CD4-positive, alpha-beta memory T cell (primary cell): ENCODE data around the gene NKX2-8. TPM values are rescaled to one million over a fixed set of nuclear protein-coding genes. Genes with fewer than 3 reads are reported as not detected.

Source experiments
- CTCF ChIA-PET: fragments of 350-600 bp; sonication (Branson Sonifier 250); formaldehyde crosslinking; loops from one replicate; lab custom pipeline; 2021; ENCODE audit warnings: inconsistent platforms; ENCODE audit not compliant: partially characterized antibody; lab: Charles Lee
- POLR2A ChIA-PET: fragments of 350-600 bp; sonication (Branson Sonifier 250); formaldehyde crosslinking; loops from one replicate; lab custom pipeline; 2021; ENCODE audit not compliant: partially characterized antibody; lab: Charles Lee
- DNase-seq, 5 donors: peaks; one replicate each; pipeline versions ENCODE4 v3.0.0 to v3.0.0-alpha.2; 2020 to 2022; ENCODE audit warnings: mixed read lengths in 1 of 5
- H3K27ac ChIP-seq: one replicate; pipeline ENCODE4 v1.7.0; 2013; ENCODE audit warnings: low read depth, low read length
- H3K27me3 ChIP-seq: 2 replicates; pipeline ENCODE4 v1.7.0; 2013; ENCODE audit warnings: mild to moderate bottlenecking, low read length, moderate library complexity; ENCODE audit not compliant: insufficient read depth
- H3K36me3 ChIP-seq: 2 replicates; pipeline ENCODE4 v1.7.0; 2013; ENCODE audit warnings: mild to moderate bottlenecking, low read length, moderate library complexity; ENCODE audit not compliant: insufficient read depth
- H3K4me1 ChIP-seq: 2 replicates; pipeline ENCODE4 v1.7.0; 2013; ENCODE audit warnings: mild to moderate bottlenecking, low read length, moderate library complexity; ENCODE audit not compliant: insufficient read depth
- H3K4me3 ChIP-seq, 2 donors: one replicate each; pipeline ENCODE4 v1.7.0; 2013; ENCODE audit warnings: low read length in 2 of 2, mild to moderate bottlenecking in 1 of 2
- H3K9me3 ChIP-seq, 2 donors: one replicate each; pipeline ENCODE4 v1.7.0; 2013; ENCODE audit warnings: low read length in 2 of 2, control low read depth in 1 of 2; ENCODE audit not compliant: control insufficient read depth in 1 of 2
- H3K27ac Mint-ChIP-seq, 7 donors: one replicate each; pipeline ENCODE4 v1.8.0; 2020 to 2021; ENCODE audit warnings: mixed read lengths in 7 of 7, mild to moderate bottlenecking in 6 of 7, inconsistent platforms in 3 of 7, moderate library complexity in 3 of 7
- H3K27me3 Mint-ChIP-seq, 2 donors: one replicate each; pipeline ENCODE4 v1.8.0; 2020 to 2021; ENCODE audit warnings: mixed read lengths in 2 of 2
- H3K36me3 Mint-ChIP-seq, 2 donors: one replicate each; pipeline ENCODE4 v1.8.0; 2020 to 2021; ENCODE audit warnings: mixed read lengths in 2 of 2, inconsistent platforms in 1 of 2, mild to moderate bottlenecking in 1 of 2
- H3K4me1 Mint-ChIP-seq, 4 donors: one replicate each; pipeline ENCODE4 v1.8.0; 2020 to 2021; ENCODE audit warnings: mixed read lengths in 4 of 4, mild to moderate bottlenecking in 1 of 4
- H3K4me3 Mint-ChIP-seq, 8 donors: one replicate each; pipeline ENCODE4 v1.8.0; 2020 to 2021; ENCODE audit warnings: mixed read lengths in 8 of 8, mild to moderate bottlenecking in 7 of 8, moderate library complexity in 6 of 8, inconsistent platforms in 3 of 8
- H3K9me3 Mint-ChIP-seq, 8 donors: one replicate each; pipeline ENCODE4 v1.8.0; 2020 to 2021; ENCODE audit warnings: mixed read lengths in 8 of 8, mild to moderate bottlenecking in 5 of 8, inconsistent platforms in 3 of 8, moderate library complexity in 1 of 8
- intact Hi-C: fragments of 100-400 bp; cut with micrococcal nuclease; formaldehyde crosslinking; loops from one replicate; pipeline ENCODE4 v1.15.1; 2023
- polyA plus RNA-seq, 2 donors: library from polyadenylated mRNA; unstranded; fragments of 300-500 nt; fragmentation: Illumina TruSeq; gene quantifications; one replicate each; pipeline ENCODE4 v1.2.3, GENCODE V29; 2021
- total RNA-seq, 2 experiments: library from RNA; stranded (reverse); gene quantifications; one replicate each; pipeline ENCODE4 v1.2.3, GENCODE V29; 2021

NKX2-8 gene
- total RNA-seq = not detected
- polyA plus RNA-seq = not detected

- H3K36me3 ChIP-seq = no peaks in the 10 kb centered on the region
- POLR2A ChIA-PET = no interaction called here
- H3K9me3 ChIP-seq = no peaks in the 10 kb centered on the region
- peaks cover 11% of the 10 kb centered on the region for H3K27me3 ChIP-seq
- H3K4me1 ChIP-seq = no peaks in the 10 kb centered on the region
- DNase-seq = no peak
- no peak within 1 kb of the TSS for H3K27ac ChIP-seq
- peak within 1 kb of the TSS in 1 of 8 donors; percentile 20 for H3K4me3 Mint-ChIP-seq
- H3K4me1 Mint-ChIP-seq = peaks cover 0 to 1% (median 0%) of the 10 kb centered on the region in 4 donors
- no peak within 1 kb of the TSS for H3K4me3 ChIP-seq
- intact Hi-C loops = no loop called here
- no peaks in the 10 kb centered on the region for H3K36me3 Mint-ChIP-seq
- peaks cover 0 to 2% (median 0%) of the 10 kb centered on the region in 8 donors for H3K9me3 Mint-ChIP-seq
- peaks cover 39 to 44% of the 10 kb centered on the region in 2 donors for H3K27me3 Mint-ChIP-seq
- CTCF ChIA-PET = no interaction called here
- no peak within 1 kb of the TSS for H3K27ac Mint-ChIP-seq
These were observed at the start of gene NKX2-8 for GRCh38 chr14:36582011-36582873. NKX2-8 (minus strand) TSS chr14:36582614; CDS start chr14:36582389, 225 bp downstream.

- Mint-ChIP-seq H3K9me3 (peaks cover 0 to 9% (median under 1%) of the 10 kb centered on the region in 8 donors), H3K36me3 (no peaks in the 10 kb centered on the region), H3K27me3 (peaks cover 11 to 13% of the 10 kb centered on the region in 2 donors), H3K27ac (no peak overlapping the region), H3K4me3 (no peak overlapping the region), H3K4me1 (no peaks in the 10 kb centered on the region)
- H3K27me3 ChIP-seq = no peaks in the 10 kb centered on the region
- H3K4me1 ChIP-seq = no peaks in the 10 kb centered on the region
- POLR2A ChIA-PET = no interaction called here
- H3K36me3 ChIP-seq = no peaks in the 10 kb centered on the region
- no peak overlapping the region for H3K27ac ChIP-seq
- no peaks in the 10 kb centered on the region for H3K9me3 ChIP-seq
- CTCF ChIA-PET = no interaction called here
- intact Hi-C loops = no loop called here
- H3K4me3 ChIP-seq = no peak overlapping the region
- no peak for DNase-seq
These were observed 45.6 kb upstream of the NKX2-8 start for GRCh38 chr14:36627981-36628380.

- H3K4me1 Mint-ChIP-seq = no peaks in the 10 kb centered on the region
- Histone ChIP-seq H3K27me3 (no peaks in the 10 kb centered on the region), H3K36me3 (no peaks in the 10 kb centered on the region), H3K9me3 (no peaks in the 10 kb centered on the region), H3K4me1 (no peaks in the 10 kb centered on the region), H3K4me3 (no peak overlapping the region), H3K27ac (no peak overlapping the region)
- peaks cover 11 to 13% of the 10 kb centered on the region in 2 donors for H3K27me3 Mint-ChIP-seq
- CTCF ChIA-PET = no interaction called here
- H3K4me3 Mint-ChIP-seq = no peak overlapping the region
- H3K36me3 Mint-ChIP-seq = no peaks in the 10 kb centered on the region
- H3K27ac Mint-ChIP-seq = no peak overlapping the region
- DNase-seq = no peak
- intact Hi-C loops = no loop called here
- H3K9me3 Mint-ChIP-seq = peaks cover 0 to 9% (median 3%) of the 10 kb centered on the region in 8 donors
- POLR2A ChIA-PET = no interaction called here
These were observed 43.7 kb upstream of the NKX2-8 start for GRCh38 chr14:36626151-36626550.

DNA sequence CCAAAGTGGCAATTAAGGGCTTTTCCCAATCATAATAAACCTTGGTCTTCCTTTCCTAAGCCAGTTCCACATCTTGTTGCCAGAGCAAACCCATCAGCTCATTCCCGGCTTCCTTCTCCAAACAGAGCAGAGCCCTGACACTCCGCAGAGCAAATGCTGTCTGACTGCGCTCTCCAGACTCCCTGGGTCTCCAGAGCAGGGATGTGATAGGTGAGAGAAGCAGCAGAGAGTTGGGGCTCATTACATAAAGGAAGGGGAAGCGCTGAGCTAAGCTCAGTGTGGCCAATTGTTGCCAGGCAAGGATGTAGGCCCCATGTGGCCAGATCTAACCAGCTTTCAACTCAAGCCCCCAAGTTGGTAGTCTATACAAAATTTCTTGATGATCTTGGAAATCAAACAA is 43.0 kb upstream of the NKX2-8 start:
- no peak overlapping the region for H3K4me3 Mint-ChIP-seq
- ChIA-PET CTCF (interaction anchor here (0.7 kb wide), 1 partner anchor 41 kb away, joined by 3 read pairs; no protein-coding TSS in a partner anchor), POLR2A (no interaction called here)

DNA sequence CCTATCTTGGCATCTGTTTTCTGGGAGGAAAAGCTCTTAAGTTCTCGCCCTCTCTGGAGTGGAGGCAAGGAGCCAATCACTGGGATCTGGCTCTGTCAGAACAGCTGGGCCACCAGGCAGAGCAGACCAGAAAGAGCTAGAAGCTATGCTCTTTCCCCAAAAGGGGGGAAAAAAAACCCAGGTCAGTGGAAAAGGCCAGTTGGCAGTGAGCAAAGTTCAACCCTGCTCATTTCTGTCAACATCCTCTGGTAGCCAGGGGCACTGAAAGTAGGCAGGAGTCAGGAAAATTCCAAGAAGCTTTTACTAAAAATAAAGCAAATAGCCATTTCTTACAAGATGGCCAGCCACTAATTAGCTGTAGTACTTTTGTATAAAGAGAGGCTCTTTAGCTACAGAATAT is 42.6 kb upstream of the NKX2-8 start:
- DNase-seq = no peak
- CTCF ChIA-PET = interaction anchor here (0.7 kb wide), 1 partner anchor 41 kb away, joined by 3 read pairs; no protein-coding TSS in a partner anchor
- Histone ChIP-seq H3K4me3 (no peak overlapping the region), H3K27me3 (no peaks in the 10 kb centered on the region), H3K36me3 (no peaks in the 10 kb centered on the region), H3K27ac (no peak overlapping the region), H3K4me1 (no peaks in the 10 kb centered on the region), H3K9me3 (no peaks in the 10 kb centered on the region)
- Mint-ChIP-seq H3K36me3 (no peaks in the 10 kb centered on the region), H3K4me3 (no peak overlapping the region), H3K4me1 (no peaks in the 10 kb centered on the region), H3K27ac (no peak overlapping the region), H3K9me3 (peaks cover 0 to 9% (median 5%) of the 10 kb centered on the region in 8 donors), H3K27me3 (peaks cover 11 to 15% of the 10 kb centered on the region in 2 donors)
- intact Hi-C loops = no loop called here
- POLR2A ChIA-PET = no interaction called here

More for the DNA sequence above, 43.0 kb upstream of the NKX2-8 start:
- Histone ChIP-seq H3K9me3 (no peaks in the 10 kb centered on the region), H3K4me1 (no peaks in the 10 kb centered on the region), H3K4me3 (no peak overlapping the region), H3K27ac (no peak overlapping the region), H3K27me3 (no peaks in the 10 kb centered on the region), H3K36me3 (no peaks in the 10 kb centered on the region)
- intact Hi-C loops = no loop called here
- H3K27me3 Mint-ChIP-seq = peaks cover 11 to 14% of the 10 kb centered on the region in 2 donors
- no peak for DNase-seq
- H3K27ac Mint-ChIP-seq = no peak overlapping the region
- H3K36me3 Mint-ChIP-seq = no peaks in the 10 kb centered on the region
- peaks cover 0 to 9% (median 5%) of the 10 kb centered on the region in 8 donors for H3K9me3 Mint-ChIP-seq
- H3K4me1 Mint-ChIP-seq = no peaks in the 10 kb centered on the region

- no peak overlapping the region for H3K27ac Mint-ChIP-seq
- no peak overlapping the region for H3K4me3 ChIP-seq
- H3K27ac ChIP-seq = no peak overlapping the region
- peaks cover 0 to 5% of the 10 kb centered on the region in 2 donors for H3K27me3 Mint-ChIP-seq
- ChIA-PET POLR2A (no interaction called here), CTCF (interaction anchor here (1.2 kb wide), 1 partner anchor 14 kb away, joined by 3 read pairs; no protein-coding TSS in a partner anchor)
- intact Hi-C loops = no loop called here
- H3K4me3 Mint-ChIP-seq = no peak overlapping the region
- H3K36me3 ChIP-seq = no peaks in the 10 kb centered on the region
- H3K4me1 Mint-ChIP-seq = no peaks in the 10 kb centered on the region
- no peaks in the 10 kb centered on the region for H3K27me3 ChIP-seq
- no peaks in the 10 kb centered on the region for H3K36me3 Mint-ChIP-seq
- H3K9me3 ChIP-seq = no peaks in the 10 kb centered on the region
- peaks cover 0 to 8% (median 2%) of the 10 kb centered on the region in 8 donors for H3K9me3 Mint-ChIP-seq
- H3K4me1 ChIP-seq = no peaks in the 10 kb centered on the region
- no peak for DNase-seq
These were observed 37.4 kb upstream of the NKX2-8 start for GRCh38 chr14:36619853-36620252.

DNA sequence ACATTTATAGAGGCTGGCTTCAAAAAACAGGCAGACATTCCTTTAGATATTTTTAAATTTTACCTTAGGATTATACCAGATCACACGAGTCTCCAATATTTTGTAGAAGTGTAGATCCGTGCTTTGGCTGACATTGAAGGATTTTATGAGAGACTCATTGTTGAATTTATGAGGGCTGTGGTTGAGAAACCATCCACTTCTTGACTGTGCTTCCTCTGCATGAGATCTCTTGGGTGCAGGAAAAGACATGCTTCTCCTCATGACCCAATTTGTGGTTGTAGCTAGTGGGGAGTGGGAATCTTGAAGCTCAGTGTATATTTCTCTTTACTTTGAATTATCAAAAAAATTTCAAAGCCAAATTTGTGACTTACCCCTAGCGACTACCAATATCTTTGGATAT is 36.7 kb upstream of the NKX2-8 start:
- Mint-ChIP-seq H3K27me3 (peaks cover 0 to 5% of the 10 kb centered on the region in 2 donors), H3K9me3 (peaks cover 0 to 8% (median 2%) of the 10 kb centered on the region in 8 donors), H3K4me3 (no peak overlapping the region), H3K4me1 (no peaks in the 10 kb centered on the region), H3K27ac (no peak overlapping the region), H3K36me3 (no peaks in the 10 kb centered on the region)
- no peaks in the 10 kb centered on the region for H3K4me1 ChIP-seq
- ChIA-PET CTCF (interaction anchor here (1.2 kb wide), 1 partner anchor 13 kb away, joined by 3 read pairs; no protein-coding TSS in a partner anchor), POLR2A (no interaction called here)
- no peaks in the 10 kb centered on the region for H3K36me3 ChIP-seq
- no peak for DNase-seq
- no peak overlapping the region for H3K4me3 ChIP-seq
- intact Hi-C loops = no loop called here
- no peaks in the 10 kb centered on the region for H3K9me3 ChIP-seq
- no peak overlapping the region for H3K27ac ChIP-seq
- no peaks in the 10 kb centered on the region for H3K27me3 ChIP-seq
